ENCODE results near the gene EIF6.

EIF6 gene

GRCh38 chr20:35293303-35294292, 9.0 kb upstream of the EIF6 start:
- DNase-seq = no peak

GRCh38 chr20:35292504-35293285, 8.1 kb upstream of the EIF6 start:
- DNase-seq = no peak

- no peak for DNase-seq
These were observed 7.3 kb upstream of the EIF6 start, which contains the start of gene FAM83C for GRCh38 chr20:35291654-35292503. Gene FAM83C (minus strand): TSS chr20:35292425. CDS start chr20:35292304, 121 bp downstream.

GRCh38 chr20:35290887-35291417, 6.4 kb upstream of the EIF6 start:
- DNase-seq = no peak

GRCh38 chr20:35290186-35290886, 5.8 kb upstream of the EIF6 start:
- DNase-seq = no peak

GRCh38 chr20:35288325-35289060, 3.9 kb upstream of the EIF6 start:
- no peak for DNase-seq

GRCh38 chr20:35287509-35288324, 3.1 kb upstream of the EIF6 start:
- DNase-seq = no peak

- DNase-seq = no peak
These were observed 2.4 kb upstream of the EIF6 start for GRCh38 chr20:35286899-35287508.

GRCh38 chr20:35286077-35286898, 1.7 kb upstream of the EIF6 start:
- DNase-seq = no peak

- DNase-seq = no peak
These were observed 1.2 kb upstream of the EIF6 start for GRCh38 chr20:35285806-35286076.

GRCh38 chr20:35284992-35285805, 627 bp upstream of the EIF6 start:
- DNase-seq = no peak

- no peak for DNase-seq
These were observed 918 bp downstream of the EIF6 start for GRCh38 chr20:35283441-35284266.

GRCh38 chr20:35281506-35282101, 3.0 kb downstream of the EIF6 start:
- DNase-seq = no peak

- no peak for DNase-seq
These were observed 4.0 kb downstream of the EIF6 start for GRCh38 chr20:35280523-35280922.

- no peak for DNase-seq
These were observed 4.9 kb downstream of the EIF6 start for GRCh38 chr20:35279533-35280174.

- DNase-seq = no peak
These were observed 5.5 kb downstream of the EIF6 start for GRCh38 chr20:35279040-35279439.
